ENCODE results near the gene ARHGAP24.

The ARHGAP24 gene

DNA sequence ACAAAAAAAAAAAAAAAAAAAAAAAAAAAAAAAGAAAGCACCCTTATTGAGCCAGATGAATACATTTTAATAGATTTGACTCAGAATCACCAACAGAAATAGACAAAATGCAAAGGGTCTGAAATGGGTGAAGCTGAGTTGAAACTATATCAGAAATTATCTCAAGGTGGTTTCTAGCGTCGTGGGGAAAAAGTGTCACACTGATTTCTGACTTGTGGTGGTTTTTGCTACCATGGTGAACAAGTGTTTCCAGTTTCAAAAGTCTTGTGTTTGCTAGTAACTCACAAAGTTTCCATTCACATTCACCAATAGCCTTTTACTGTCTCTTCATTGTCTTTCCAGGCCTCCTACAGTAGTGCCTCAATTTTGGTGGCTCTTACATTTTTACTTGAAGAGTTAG lies 135.5 kb downstream of the ARHGAP24 start:
- H3K4me3 ChIP-seq (ENCODE audit: low read depth, low read length), result no peak overlapping the region
- no peaks in the 10 kb centered on the region for H3K27me3 ChIP-seq (ENCODE audit: insufficient read depth, low read length)
- H3K79me2 ChIP-seq (ENCODE audit: control insufficient read depth, insufficient read depth, low read length, unreplicated experiment), result no peaks in the 10 kb centered on the region
- H3K4me1 ChIP-seq (ENCODE audit: control insufficient read depth, insufficient read depth, low read length, unreplicated experiment), result no peaks in the 10 kb centered on the region
- H3K27ac ChIP-seq (ENCODE audit: low read depth, low read length), result no peak overlapping the region
- H3K36me3 ChIP-seq (ENCODE audit: insufficient read depth, low read length), result no peaks in the 10 kb centered on the region
- H2AFZ ChIP-seq (ENCODE audit: low read length, unreplicated experiment), result no peak overlapping the region

- H3K36me3 ChIP-seq (ENCODE audit: insufficient read depth, low read length), result no peaks in the 10 kb centered on the region
- no peak overlapping the region for H3K4me3 ChIP-seq (ENCODE audit: low read depth, low read length)
- H3K4me1 ChIP-seq (ENCODE audit: control insufficient read depth, insufficient read depth, low read length, unreplicated experiment), result no peaks in the 10 kb centered on the region
- no peak overlapping the region for H2AFZ ChIP-seq (ENCODE audit: low read length, unreplicated experiment)
- no peak overlapping the region for H3K27ac ChIP-seq (ENCODE audit: low read depth, low read length)
- no peaks in the 10 kb centered on the region for H3K79me2 ChIP-seq (ENCODE audit: control insufficient read depth, insufficient read depth, low read length, unreplicated experiment)
- H3K27me3 ChIP-seq (ENCODE audit: insufficient read depth, low read length), result no peaks in the 10 kb centered on the region
Observed at GRCh38 chr4:85611661-85612060, 136.7 kb downstream of the ARHGAP24 start.

DNA sequence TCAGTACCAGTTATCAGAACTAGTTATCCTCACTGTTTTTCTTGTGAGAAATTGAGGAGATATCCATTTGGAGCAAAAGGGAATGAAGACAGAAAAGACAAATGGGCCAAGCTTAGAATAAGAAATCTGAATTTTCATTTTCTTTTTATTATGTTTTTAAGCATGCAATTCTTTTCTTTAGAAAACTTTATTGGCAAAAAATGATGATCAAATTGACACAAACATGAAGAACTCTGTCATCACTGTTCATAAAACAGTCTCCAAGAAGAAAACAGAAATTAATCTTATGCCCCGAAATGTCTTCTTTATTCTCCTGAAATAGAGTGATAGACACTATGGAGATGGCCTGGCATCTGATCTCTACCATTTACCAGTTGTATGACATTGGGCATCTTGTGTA lies 139.0 kb downstream of the ARHGAP24 start:
- H3K4me3 ChIP-seq (ENCODE audit: low read depth, low read length), result no peak overlapping the region
- no peak overlapping the region for H2AFZ ChIP-seq (ENCODE audit: low read length, unreplicated experiment)
- H3K27me3 ChIP-seq (ENCODE audit: insufficient read depth, low read length), result no peaks in the 10 kb centered on the region
- no peak overlapping the region for H3K27ac ChIP-seq (ENCODE audit: low read depth, low read length)
- no peaks in the 10 kb centered on the region for H3K36me3 ChIP-seq (ENCODE audit: insufficient read depth, low read length)
- no peaks in the 10 kb centered on the region for H3K4me1 ChIP-seq (ENCODE audit: control insufficient read depth, insufficient read depth, low read length, unreplicated experiment)
- H3K79me2 ChIP-seq (ENCODE audit: control insufficient read depth, insufficient read depth, low read length, unreplicated experiment), result no peaks in the 10 kb centered on the region

DNA sequence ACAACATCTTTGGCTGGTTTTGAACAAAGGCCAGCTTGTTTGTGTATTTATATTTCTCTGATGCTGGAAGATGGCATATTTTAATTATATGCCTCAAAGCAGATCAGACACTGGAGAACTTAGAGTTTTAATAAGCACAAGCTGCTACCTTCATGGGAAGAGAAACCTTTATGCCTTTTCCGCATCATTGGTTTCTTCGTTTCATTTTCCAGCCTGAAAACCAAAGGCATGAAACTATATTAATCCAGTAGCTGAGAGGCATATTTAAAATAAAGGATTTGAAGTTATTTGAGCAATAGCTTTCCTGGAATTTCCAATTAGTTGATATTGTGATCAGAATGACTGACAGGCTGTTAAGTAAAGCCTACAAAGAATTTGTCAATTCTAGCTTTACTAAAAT lies 141.0 kb downstream of the ARHGAP24 start:
- H3K36me3 ChIP-seq (ENCODE audit: insufficient read depth, low read length), result no peaks in the 10 kb centered on the region
- H3K4me3 ChIP-seq (ENCODE audit: low read depth, low read length), result no peak overlapping the region
- H3K4me1 ChIP-seq (ENCODE audit: control insufficient read depth, insufficient read depth, low read length, unreplicated experiment), result no peaks in the 10 kb centered on the region
- no peaks in the 10 kb centered on the region for H3K79me2 ChIP-seq (ENCODE audit: control insufficient read depth, insufficient read depth, low read length, unreplicated experiment)
- H3K27me3 ChIP-seq (ENCODE audit: insufficient read depth, low read length), result no peaks in the 10 kb centered on the region
- no peak overlapping the region for H3K27ac ChIP-seq (ENCODE audit: low read depth, low read length)
- H2AFZ ChIP-seq (ENCODE audit: low read length, unreplicated experiment), result no peak overlapping the region

DNA sequence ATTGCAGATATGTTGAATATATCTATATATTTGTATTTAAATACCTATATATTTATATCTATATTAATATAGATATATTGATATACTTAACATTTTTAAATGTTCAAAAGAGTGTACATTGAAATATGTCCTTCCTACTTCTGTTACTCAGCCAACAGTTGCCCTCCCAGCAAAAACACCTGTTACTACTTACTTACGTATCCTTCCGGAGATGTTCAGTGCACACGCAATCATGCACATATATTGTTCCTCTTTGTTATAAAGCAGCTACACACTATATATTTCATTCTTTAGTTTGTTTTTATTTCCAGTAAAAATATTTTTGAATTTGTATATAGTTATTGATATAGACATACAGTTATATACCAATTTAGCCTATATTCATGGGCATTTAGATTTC lies 142.3 kb downstream of the ARHGAP24 start:
- H3K27ac ChIP-seq (ENCODE audit: low read depth, low read length), result no peak overlapping the region
- no peaks in the 10 kb centered on the region for H3K36me3 ChIP-seq (ENCODE audit: insufficient read depth, low read length)
- H3K27me3 ChIP-seq (ENCODE audit: insufficient read depth, low read length), result no peaks in the 10 kb centered on the region
- H3K79me2 ChIP-seq (ENCODE audit: control insufficient read depth, insufficient read depth, low read length, unreplicated experiment), result no peaks in the 10 kb centered on the region
- no peak overlapping the region for H2AFZ ChIP-seq (ENCODE audit: low read length, unreplicated experiment)
- no peaks in the 10 kb centered on the region for H3K4me1 ChIP-seq (ENCODE audit: control insufficient read depth, insufficient read depth, low read length, unreplicated experiment)
- no peak overlapping the region for H3K4me3 ChIP-seq (ENCODE audit: low read depth, low read length)

GRCh38 chr4:85632981-85633380 lies 158.0 kb downstream of the ARHGAP24 start:
- Histone ChIP-seq H3K27me3 (ENCODE audit: insufficient read depth, low read length) (no peaks in the 10 kb centered on the region), H3K36me3 (ENCODE audit: insufficient read depth, low read length) (no peaks in the 10 kb centered on the region), H3K27ac (ENCODE audit: low read depth, low read length) (no peak overlapping the region), H2AFZ (ENCODE audit: low read length, unreplicated experiment) (no peak overlapping the region), H3K79me2 (ENCODE audit: control insufficient read depth, insufficient read depth, low read length, unreplicated experiment) (no peaks in the 10 kb centered on the region), H3K4me1 (ENCODE audit: control insufficient read depth, insufficient read depth, low read length, unreplicated experiment) (no peaks in the 10 kb centered on the region), H3K4me3 (ENCODE audit: low read depth, low read length) (no peak overlapping the region)

- Histone ChIP-seq H3K27me3 (ENCODE audit: insufficient read depth, low read length) (no peaks in the 10 kb centered on the region), H3K27ac (ENCODE audit: low read depth, low read length) (no peak overlapping the region), H3K4me1 (ENCODE audit: control insufficient read depth, insufficient read depth, low read length, unreplicated experiment) (no peaks in the 10 kb centered on the region), H3K36me3 (ENCODE audit: insufficient read depth, low read length) (no peaks in the 10 kb centered on the region), H2AFZ (ENCODE audit: low read length, unreplicated experiment) (no peak overlapping the region), H3K79me2 (ENCODE audit: control insufficient read depth, insufficient read depth, low read length, unreplicated experiment) (no peaks in the 10 kb centered on the region), H3K4me3 (ENCODE audit: low read depth, low read length) (no peak overlapping the region)
Observed at GRCh38 chr4:85637778-85638177, 162.8 kb downstream of the ARHGAP24 start.

DNA sequence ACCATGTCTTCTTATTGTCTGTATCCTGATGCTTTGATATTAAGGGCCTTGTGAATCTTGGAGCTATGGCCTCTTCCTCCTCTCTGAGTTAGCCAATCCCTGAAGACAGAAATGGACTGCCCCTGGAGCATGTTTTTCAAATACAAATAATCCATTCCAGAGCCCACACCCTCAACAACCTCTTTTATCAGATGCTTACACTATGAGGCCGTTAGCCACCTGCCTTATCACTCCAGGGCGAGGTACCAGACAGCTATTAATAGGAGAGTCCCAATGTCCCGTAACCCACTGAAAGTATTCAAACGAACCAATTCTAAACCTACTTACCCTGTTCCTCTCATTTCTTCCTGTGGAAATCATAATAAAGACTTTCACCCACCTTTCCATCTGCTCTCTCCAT lies 165.0 kb downstream of the ARHGAP24 start:
- Histone ChIP-seq H2AFZ (ENCODE audit: low read length, unreplicated experiment) (no peak overlapping the region), H3K36me3 (ENCODE audit: insufficient read depth, low read length) (no peaks in the 10 kb centered on the region), H3K27me3 (ENCODE audit: insufficient read depth, low read length) (no peaks in the 10 kb centered on the region), H3K4me1 (ENCODE audit: control insufficient read depth, insufficient read depth, low read length, unreplicated experiment) (no peaks in the 10 kb centered on the region), H3K27ac (ENCODE audit: low read depth, low read length) (no peak overlapping the region), H3K79me2 (ENCODE audit: control insufficient read depth, insufficient read depth, low read length, unreplicated experiment) (no peaks in the 10 kb centered on the region), H3K4me3 (ENCODE audit: low read depth, low read length) (no peak overlapping the region)

DNA sequence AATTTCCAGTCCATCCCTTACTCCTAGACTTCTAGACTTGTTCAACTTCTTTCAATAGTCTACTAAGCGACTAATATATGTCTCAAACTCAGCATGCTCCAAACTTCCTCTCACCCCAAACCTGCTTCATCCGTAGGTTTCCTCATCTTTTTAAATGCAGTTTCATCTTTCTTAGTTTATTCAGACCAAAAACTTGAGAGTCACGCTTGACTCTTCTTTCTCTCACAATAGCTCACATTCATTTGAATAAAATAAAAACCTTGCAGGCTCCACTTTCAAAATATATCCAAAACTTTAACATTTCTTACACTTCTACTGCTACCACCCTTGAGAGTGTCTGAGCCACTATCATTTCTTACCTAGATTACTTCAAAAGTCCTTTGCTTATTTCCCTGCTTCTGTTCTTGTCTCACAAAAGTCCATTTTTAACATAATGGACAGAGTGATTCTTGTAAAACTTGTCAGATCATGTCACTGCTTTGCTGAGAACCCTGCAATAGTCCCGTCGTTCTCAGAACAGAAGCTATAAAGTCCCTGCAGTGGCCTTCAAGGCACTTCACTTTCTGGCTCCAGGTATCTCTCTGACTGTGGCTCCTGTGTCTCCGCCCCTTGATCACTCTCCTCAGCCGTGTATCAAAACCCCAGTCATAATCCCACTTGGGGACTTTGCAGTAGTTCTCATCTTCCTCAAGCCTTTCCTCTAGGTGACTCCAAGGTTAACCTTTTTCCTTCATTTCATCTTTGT lies 167.6 kb downstream of the ARHGAP24 start:
- Histone ChIP-seq H3K4me1 (ENCODE audit: control insufficient read depth, insufficient read depth, low read length, unreplicated experiment) (no peaks in the 10 kb centered on the region), H3K27ac (ENCODE audit: low read depth, low read length) (no peak overlapping the region), H3K4me3 (ENCODE audit: low read depth, low read length) (no peak overlapping the region), H3K36me3 (ENCODE audit: insufficient read depth, low read length) (no peaks in the 10 kb centered on the region), H2AFZ (ENCODE audit: low read length, unreplicated experiment) (no peak overlapping the region), H3K27me3 (ENCODE audit: insufficient read depth, low read length) (no peaks in the 10 kb centered on the region), H3K79me2 (ENCODE audit: control insufficient read depth, insufficient read depth, low read length, unreplicated experiment) (no peaks in the 10 kb centered on the region)

DNA sequence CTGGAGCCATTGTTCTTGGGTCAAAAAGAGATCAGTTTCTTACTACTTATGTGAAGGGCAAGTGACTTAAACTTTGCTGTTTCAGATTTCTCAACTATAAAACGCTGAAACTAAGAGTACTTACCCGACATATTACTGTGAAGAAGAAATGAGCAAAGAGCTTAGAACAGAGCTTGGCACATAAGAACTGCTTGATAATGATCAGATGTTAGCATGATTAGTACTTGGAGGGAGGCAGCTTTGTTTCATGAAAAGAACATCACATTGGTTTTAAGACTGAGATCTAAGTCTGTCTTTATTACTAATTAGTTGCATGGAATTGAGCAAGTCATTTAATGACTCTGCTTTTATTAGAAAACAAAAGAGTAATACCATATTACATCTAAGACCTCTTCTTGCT lies 169.1 kb downstream of the ARHGAP24 start:
- Histone ChIP-seq H2AFZ (ENCODE audit: low read length, unreplicated experiment) (no peak overlapping the region), H3K4me1 (ENCODE audit: control insufficient read depth, insufficient read depth, low read length, unreplicated experiment) (no peaks in the 10 kb centered on the region)

GRCh38 chr4:85650908-85651307 lies 176.0 kb downstream of the ARHGAP24 start:
- H3K36me3 ChIP-seq (ENCODE audit: insufficient read depth, low read length), result no peaks in the 10 kb centered on the region

More for the DNA sequence above, 169.1 kb downstream of the ARHGAP24 start:
- no peaks in the 10 kb centered on the region for H3K36me3 ChIP-seq (ENCODE audit: insufficient read depth, low read length)
- no peak overlapping the region for H3K4me3 ChIP-seq (ENCODE audit: low read depth, low read length)
- no peaks in the 10 kb centered on the region for H3K79me2 ChIP-seq (ENCODE audit: control insufficient read depth, insufficient read depth, low read length, unreplicated experiment)
- no peaks in the 10 kb centered on the region for H3K27me3 ChIP-seq (ENCODE audit: insufficient read depth, low read length)
- no peak overlapping the region for H3K27ac ChIP-seq (ENCODE audit: low read depth, low read length)

More at GRCh38 chr4:85650908-85651307, 176.0 kb downstream of the ARHGAP24 start:
- H3K4me1 ChIP-seq (ENCODE audit: control insufficient read depth, insufficient read depth, low read length, unreplicated experiment), result no peaks in the 10 kb centered on the region
- H2AFZ ChIP-seq (ENCODE audit: low read length, unreplicated experiment), result no peak overlapping the region
- H3K27me3 ChIP-seq (ENCODE audit: insufficient read depth, low read length), result no peaks in the 10 kb centered on the region
- no peak overlapping the region for H3K4me3 ChIP-seq (ENCODE audit: low read depth, low read length)
- no peak overlapping the region for H3K27ac ChIP-seq (ENCODE audit: low read depth, low read length)
- H3K79me2 ChIP-seq (ENCODE audit: control insufficient read depth, insufficient read depth, low read length, unreplicated experiment), result no peaks in the 10 kb centered on the region

Measured in ACC112 (cell line).